Measurements from ENCODE around the gene PRRX2. TPM values are rescaled to one million over a fixed set of nuclear protein-coding genes. Genes with fewer than 3 reads are reported as not detected.
"Not testable (repeated sequence)": the region's sequence is repeated elsewhere in the genome, so short reads cannot be mapped to it uniquely, and the experiment has no call there.

The PRRX2 gene
- polyA plus RNA-seq, 3 donors, result 0.87 to 1.3 (median 1.1) TPM

DNA sequence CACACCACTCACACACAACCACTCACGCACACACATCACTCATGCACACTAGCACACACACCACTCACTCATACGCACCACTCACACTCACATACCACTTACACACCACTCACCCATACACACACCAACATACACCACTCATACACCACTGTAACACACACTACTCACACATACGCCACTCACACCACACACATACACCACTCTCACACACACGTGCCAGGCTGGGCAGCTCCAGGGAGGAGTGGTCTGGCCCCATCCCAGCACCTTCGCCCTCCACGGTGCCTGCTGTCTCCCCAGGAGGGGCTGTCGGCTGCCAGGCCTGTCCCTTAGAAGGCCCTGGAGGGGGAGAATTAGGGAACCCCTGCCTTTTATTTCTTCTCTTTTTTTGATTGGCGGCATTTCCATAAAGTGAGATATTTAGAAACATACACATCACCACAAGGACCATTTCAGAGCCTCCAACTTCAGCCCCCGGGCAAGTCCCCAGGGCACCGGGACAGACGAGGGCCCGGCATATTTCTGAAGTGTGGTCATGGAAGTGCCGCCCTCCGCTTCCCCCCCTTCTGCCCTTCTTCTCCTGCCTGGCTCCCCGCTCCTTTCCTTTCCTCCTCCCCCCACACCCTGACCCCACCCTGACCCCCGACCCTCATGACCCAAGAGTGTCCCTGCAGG lies 17.2 kb upstream of the PRRX2 start:
- DNase-seq (ENCODE audit: extremely low read depth in 1 of 11, low read depth in 9 of 11, low spot score in 4 of 11), result no peak

DNA sequence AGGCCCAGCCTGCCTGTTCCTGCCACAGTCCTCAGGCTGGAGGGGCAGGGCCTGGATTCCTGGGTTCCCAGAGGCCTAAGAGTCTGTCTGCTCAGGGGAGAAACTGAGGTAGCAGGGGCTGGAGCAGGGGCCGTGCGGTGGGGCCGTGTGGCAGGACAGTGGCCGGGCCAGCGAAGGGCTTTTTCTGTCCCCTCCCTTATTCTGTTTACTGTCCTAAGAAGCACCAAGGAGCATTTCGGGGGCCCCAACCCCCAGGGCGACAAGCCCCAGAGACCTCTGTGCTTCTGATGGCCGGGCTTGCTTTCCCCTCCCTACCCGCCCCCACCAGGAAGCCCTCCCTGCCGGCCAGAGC lies 16.7 kb upstream of the PRRX2 start:
- DNase-seq (ENCODE audit: extremely low read depth in 1 of 11, low read depth in 9 of 11, low spot score in 4 of 11), result no peak

DNA sequence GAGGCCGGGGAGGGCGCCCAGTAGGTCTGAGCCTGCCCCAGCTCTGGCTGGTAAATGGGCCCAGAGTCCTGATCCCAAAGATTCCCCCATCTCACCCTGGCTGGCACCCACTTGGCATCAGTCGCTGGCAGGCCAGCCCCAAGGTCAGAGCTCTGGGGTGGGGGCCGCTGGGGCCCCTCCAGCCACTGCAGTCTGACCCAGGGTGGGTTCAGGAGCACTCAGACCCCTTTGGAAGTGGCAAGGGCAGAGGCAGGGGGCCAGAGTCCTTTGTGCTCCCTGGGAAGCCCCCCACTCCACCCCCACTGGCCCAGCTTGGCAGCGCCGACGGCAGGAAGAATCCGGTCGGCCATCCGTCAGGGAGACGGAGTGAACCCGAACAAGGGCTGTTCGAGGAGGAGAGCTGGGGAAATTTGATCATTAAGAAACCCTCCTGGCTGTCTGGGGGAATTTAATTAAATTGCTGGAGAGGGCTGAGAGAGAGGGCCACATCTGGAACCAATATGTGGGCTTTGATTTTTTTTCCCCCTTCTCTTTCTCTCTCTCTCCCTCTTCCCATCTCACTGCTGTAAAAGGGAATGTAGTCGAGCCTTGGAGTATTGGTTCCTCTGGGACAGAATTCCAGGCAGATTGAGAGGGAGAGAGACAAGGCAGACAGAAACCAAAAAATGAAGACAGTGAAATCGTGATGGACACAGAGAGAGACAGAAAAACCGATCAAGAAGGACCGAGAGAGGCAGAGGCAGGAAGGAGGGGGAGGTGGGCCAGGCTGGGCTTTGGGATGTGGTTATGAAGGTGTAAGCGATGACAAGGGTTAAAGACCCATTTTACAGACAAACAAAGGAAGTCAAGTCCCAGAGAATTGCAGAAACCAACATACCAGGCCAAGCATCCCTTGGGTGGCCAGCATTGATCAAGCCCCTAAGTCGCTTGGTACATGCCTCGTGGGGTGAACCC lies 15.4 kb upstream of the PRRX2 start:
- DNase-seq (ENCODE audit: extremely low read depth in 1 of 11, low read depth in 9 of 11, low spot score in 4 of 11), result no peak

DNA sequence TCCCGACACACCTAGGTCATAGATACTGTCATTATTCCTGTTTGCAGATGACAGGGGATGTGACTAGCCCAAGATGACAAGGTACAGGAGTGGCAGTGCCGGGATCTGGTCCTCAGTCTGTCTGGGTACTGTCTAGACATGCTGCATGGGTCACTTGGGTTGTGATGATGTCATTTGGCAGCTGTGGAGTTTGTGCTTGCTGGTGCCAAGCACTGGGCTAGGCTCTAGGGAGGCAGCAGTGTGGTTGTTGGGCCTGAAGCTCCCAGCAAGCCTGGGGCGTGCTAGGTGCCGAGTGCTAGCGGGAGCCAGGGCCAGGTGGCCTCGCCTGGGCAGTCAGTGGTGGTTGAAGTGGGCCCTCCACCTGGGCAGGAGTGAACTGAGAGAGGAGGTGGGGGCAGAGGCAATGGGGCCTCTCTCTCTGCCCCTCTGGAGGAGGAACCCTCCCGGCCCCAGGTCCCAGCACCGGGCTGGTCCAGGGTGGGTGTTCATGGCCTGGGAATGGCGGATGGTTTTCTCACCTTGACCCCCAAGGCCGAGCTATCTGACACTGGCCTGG lies 14.7 kb upstream of the PRRX2 start:
- DNase-seq (ENCODE audit: extremely low read depth in 1 of 11, low read depth in 9 of 11, low spot score in 4 of 11), result no peak

DNA sequence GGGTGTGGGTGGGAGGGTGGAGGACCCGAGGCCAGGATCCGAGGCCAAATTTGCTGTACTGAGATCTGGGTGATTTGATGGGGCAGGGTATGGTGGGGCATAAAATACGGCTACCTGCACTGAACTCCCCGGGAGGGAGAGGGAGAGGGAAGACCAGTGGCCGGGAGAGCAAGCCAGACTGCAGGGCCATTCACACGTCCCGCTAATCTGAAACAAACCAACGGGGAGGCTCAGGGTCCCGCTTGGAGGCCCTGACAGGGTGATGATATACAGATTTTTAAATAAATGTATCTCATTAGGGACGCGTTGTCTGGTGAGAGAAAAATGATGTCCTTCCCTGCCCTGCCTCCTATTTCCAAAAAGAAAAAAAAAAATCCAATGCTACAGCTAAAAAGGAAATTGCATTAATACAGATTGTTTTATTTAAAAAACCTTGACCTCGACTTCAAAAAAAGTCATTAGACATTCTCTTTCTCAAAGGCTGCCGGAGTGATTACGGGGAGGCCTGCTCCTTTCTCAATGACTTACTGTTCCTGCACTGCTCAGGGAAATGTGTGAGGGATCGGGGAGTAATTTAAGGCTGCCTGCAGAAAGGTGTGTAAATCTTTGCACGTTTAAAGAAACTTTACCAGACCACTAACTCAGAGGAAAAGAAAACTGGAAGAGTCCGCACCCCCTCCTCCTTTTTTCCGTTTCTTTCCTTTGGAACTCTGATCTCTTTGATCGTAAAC lies 11.5 kb upstream of the PRRX2 start:
- peak in 10 of 11 donors; percentile 49 to 76 (median 60) for DNase-seq (ENCODE audit: extremely low read depth in 1 of 11, low read depth in 9 of 11, low spot score in 4 of 11)

DNA sequence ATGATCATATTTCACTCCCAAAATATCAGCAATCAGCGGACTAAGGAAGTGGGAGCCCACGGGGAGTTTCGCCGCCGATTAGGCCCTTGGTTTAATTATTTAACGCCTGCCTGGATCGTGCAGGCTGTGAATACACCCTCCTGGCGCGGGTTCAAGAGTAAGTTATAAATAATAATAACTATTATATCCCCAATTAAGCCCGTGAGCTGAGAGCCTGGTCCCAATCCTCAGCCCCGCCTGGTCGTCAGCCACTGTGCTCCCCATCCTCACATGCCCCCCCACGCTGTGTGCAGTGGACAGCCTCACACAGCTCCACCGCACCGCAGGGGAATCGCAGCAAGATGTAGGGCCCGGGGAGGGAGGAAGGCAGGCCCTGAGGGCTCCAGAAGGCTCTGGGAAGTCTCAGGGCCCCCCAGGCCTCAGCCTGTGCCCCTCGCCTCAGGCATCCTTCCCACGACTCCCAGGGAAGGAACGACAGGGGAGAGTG lies 10.8 kb upstream of the PRRX2 start:
- DNase-seq (ENCODE audit: extremely low read depth in 1 of 11, low read depth in 9 of 11, low spot score in 4 of 11), result no peak

DNA sequence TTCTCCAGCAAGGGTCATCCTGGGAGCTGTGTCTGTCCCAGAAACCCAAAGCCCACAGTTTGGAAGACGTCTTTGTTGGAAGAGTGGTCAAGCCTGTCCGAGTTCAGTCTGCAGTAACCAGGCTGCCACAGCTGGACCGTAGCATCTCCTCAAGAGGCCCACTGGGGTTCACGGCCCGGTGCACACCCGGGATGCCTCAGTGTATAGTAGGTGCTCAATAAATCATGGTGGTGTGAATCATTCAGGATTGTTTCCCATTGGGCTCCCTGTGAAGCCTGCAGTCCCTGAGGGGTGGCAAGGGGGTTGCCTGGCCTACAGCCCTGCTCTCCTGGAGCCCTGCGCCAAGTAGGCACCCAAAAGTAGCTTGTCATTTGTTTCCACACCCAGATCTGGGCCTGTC lies 10.3 kb upstream of the PRRX2 start:
- DNase-seq (ENCODE audit: extremely low read depth in 1 of 11, low read depth in 9 of 11, low spot score in 4 of 11), result no peak

DNA sequence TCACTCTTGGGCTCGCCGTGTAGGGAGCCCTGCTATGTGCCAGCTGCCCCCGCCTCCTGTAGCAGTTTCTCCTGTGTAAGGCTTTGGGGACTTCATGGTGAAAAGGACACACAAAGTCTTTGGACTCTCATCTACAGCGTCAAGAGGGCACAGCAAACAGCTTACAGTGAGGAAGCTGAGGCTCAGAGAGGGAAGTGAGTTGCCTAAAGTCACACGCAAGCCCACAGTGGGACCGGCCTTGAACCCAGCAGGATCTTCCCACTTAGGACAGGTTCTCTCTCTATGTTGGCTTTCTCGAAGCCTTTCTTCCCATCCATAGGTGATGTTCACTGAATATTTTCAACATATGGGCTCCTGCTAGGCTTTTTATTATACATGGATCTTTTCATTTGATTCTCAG lies 9.8 kb upstream of the PRRX2 start:
- DNase-seq (ENCODE audit: extremely low read depth in 1 of 11, low read depth in 9 of 11, low spot score in 4 of 11), result no peak

DNA sequence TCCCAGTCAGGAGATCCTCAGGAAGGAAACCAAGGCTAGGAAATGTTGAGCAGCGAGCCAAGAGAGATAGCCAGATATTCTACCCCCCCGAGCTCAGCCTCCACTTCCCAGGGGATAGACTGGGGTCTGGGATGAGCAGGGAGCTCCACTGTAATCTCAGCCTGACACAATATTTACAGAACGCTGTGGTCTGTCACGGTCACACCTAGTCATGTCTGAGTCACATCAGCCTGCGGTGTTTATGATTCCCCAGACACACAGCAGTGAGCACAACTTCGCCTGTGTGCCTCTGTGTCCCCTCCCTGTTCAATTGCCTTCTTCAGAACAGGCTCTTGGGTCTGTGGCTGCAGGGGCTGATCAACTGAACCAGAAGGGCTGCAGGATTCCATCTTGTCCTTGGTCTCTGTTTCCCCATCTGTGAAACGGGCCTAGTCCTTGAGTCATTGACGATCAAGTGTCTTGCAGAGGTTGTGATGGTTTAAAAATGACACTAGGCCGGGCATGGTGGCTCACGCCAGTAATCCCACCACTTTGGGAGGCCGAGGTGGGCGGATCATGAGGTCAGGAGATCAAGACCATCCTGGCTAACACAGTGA lies 8.6 kb upstream of the PRRX2 start:
- no peak for DNase-seq (ENCODE audit: extremely low read depth in 1 of 11, low read depth in 9 of 11, low spot score in 4 of 11)

DNA sequence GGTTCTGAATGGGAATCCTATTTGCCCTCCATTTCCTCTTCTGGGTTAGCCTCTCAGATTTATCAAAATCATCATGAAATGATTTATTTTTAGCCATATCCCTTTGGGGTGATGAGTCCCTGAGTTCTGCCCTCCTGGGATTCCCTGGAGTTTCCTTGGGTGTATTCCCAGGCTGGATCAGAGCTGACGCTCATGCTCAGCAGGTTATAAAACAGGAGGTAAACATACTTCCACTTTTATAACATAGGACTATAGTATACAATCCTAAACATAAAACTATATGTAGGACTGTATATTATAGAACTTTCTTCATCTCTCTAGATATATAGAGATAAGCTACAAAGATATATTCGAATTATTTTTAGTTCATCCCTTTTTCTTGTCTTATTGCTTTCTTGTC lies 4.4 kb upstream of the PRRX2 start:
- no peak for DNase-seq (ENCODE audit: extremely low read depth in 1 of 11, low read depth in 9 of 11, low spot score in 4 of 11)

DNA sequence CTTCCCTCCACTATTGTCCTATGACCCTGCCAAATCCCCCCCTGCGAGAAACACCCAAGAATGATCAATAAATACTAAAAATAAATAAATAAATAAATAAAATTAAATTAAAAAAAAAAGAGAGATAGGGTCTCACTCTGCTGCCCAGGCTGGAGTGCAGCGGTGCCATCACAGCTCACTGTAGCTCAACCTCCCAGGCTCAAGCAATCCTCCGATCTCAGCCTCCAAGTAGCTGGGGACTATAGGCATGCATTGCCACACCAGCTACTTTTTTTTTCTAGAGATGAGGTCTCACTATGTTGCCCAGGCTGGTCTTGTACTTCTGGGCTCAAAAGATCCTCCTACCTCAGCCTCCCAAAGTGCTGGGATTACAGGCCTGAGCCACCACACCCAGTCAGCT lies 3.2 kb upstream of the PRRX2 start:
- DNase-seq (ENCODE audit: extremely low read depth in 1 of 11, low read depth in 9 of 11, low spot score in 4 of 11), result not testable (repeated sequence)

DNA sequence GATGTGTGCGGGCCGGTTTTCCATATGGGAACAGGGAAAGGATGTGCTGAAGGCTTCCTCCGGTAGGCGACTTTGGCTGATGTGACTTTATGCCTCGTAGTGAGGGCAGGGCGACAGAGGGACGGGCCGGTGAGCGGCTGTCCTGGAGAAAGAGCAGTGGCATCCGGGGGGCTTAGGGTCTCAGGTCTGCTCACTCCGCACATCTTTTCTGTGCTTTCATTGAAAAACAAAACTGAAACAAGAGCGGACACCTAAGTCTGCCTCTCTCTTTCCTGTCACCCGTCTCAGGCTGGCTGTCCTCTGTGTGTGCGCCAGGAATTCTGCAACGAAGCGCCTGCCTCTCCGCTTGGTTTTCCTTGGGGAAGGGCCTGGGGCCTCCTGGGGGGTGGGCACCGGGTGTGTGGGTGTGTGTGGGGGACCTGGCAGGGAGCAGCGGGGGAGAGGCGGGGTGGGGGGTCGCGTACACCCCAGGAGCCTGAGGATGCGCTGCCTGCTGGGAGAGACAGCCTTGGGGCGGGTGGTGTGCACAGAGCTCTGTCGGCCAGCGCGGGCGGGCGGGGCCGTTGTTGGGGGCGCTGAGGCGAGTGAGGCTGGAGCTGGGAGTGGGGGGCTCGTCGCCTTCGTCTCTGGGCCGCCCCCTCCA lies 580 bp upstream of the PRRX2 start:
- DNase-seq (ENCODE audit: extremely low read depth in 1 of 11, low read depth in 9 of 11, low spot score in 4 of 11), result no peak

DNA sequence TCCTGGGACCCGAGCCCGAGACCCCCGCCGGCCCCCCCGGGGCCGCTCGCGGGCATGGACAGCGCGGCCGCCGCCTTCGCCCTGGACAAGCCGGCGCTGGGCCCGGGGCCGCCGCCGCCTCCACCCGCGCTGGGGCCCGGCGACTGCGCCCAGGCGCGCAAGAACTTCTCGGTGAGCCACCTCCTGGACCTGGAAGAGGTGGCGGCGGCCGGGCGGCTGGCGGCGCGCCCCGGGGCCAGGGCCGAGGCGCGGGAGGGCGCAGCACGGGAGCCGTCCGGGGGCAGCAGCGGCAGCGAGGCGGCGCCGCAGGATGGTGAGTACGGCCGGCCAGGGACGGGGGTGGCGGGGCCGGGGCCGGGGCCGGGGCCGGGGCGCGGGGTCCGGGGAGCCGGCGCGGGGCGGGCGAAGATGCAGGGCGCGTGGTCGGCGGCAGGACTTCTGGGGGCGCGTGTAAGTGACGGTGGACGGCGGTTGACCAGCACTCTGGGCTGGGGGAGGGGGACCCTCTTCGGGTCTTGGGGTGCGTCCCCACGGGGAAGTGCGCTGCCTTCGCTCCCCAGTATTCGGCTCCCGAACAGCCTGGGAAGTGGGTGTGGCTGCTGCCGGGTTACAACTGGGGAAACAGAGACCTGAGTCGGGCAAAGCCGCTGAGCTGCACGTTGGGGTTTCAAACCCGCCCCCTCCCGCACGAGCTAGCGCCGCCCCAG lies 520 bp downstream of the PRRX2 start:
- DNase-seq (ENCODE audit: extremely low read depth in 1 of 11, low read depth in 9 of 11, low spot score in 4 of 11), result no peak

DNA sequence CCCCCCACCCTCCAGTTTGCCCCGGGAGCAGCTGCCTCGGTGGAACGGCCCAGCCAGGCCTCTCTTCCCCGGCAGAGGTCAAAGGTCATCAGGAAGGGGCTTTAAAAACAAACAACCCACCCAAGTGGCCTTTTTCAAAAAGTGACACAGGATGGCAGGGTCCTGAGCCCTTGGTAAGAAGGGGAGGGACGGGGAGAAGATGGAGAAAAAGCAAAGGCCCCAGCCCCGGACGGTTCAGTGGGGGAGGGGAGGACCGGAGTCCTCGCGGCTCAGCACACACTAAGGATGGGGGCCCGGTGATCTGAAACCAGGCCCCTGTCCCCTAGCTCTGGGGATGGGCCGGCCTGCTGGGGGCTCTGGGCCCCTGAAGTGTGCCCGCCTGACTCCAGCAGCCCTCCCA lies 1.1 kb downstream of the PRRX2 start:
- no peak for DNase-seq (ENCODE audit: extremely low read depth in 1 of 11, low read depth in 9 of 11, low spot score in 4 of 11)

DNA sequence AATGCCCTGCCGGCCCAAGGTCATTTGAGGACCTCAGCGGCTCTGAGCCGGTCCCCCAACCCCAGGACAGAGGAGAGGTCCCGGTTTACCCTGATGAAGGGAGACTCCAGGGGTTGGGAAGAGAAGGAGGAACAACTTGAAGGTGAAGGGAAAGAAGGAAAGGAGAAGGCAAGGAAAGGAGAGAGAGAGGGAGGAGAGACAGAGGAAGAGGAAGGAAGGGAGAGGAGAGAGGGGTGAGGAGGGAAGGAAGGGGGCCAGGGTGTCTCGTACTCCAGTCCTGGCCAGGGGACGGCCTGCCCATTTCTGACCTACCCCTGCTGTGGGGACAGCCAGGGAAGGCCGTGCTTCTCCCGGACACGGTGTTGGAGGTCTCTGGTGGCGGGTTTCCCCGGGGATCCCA lies 1.9 kb downstream of the PRRX2 start:
- no peak for DNase-seq (ENCODE audit: extremely low read depth in 1 of 11, low read depth in 9 of 11, low spot score in 4 of 11)

DNA sequence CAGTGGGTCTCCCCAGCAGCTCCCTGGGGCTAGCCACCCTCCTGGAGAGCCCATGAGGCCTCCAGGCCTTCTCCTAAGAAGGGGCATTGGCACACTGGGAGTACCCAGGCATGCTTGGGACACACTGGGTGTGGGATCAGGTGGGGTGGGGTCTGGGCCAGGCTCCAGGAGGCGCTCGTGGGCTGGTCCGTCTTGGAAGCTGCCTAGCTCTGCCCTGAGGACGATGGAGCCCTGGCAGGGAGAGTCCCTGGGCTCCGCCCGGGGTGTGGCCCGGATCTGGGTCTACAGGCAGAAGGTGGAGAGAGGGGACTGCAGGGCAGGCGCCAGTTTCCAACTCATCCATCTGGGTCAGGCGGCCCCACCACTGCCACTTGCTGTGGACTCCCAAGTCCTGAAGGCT lies 2.4 kb downstream of the PRRX2 start:
- no peak for DNase-seq (ENCODE audit: extremely low read depth in 1 of 11, low read depth in 9 of 11, low spot score in 4 of 11)

DNA sequence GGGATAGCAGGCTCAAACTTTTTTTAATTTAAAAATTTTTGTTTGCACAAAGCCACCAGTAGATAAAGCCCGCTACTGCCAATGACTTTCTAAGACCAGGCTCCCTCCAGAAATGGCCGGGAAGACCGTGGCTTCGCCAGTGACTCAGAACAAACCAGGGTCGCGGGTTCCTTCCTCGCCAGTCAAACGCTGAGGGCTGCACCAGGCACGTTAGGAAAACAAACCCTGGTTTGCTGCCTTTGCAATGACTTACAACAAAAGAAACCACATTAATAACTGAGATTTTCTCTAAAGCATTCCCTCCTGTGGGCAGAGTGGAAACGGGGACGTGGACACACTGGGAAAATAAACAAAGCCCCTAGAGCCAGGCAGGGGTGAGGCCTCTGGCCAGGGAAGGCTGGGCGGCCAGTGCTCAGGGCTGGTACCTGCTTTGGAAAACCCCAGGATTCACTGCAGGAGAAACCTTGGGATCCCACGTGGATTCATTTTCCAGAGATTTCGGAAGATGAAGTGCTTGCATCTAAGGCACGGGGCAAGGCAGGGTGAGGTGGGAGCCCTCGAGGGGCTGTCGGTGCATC lies 3.8 kb downstream of the PRRX2 start:
- DNase-seq (ENCODE audit: extremely low read depth in 1 of 11, low read depth in 9 of 11, low spot score in 4 of 11), result no peak

DNA sequence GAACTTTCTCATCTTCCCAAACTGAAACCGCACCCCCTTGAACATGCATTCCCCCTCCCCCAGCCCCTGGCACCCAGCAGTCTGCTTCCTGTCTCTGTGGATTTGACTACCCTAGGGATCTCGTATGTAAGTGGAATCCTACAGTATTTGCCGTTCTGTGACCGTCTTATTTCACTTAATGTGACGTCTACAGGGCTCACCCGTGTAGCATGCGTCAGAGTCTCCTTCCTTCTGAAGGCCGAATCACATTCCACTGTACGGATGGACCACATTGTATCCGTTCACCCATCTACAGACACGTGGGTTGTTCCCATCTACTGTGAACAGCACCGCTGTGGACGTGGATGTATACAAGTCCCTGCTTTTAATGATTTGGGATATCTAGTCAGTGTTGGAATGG lies 4.5 kb downstream of the PRRX2 start:
- no peak for DNase-seq (ENCODE audit: extremely low read depth in 1 of 11, low read depth in 9 of 11, low spot score in 4 of 11)
